Vagina (tissue), 2 donors: ENCODE data around the gene GJD4.

Source experiments
- CTCF ChIP-seq, 3 experiments: fragments of 450-650 bp in 2 of 3; fragments of 200-600 bp in 1 of 3; sonication (generic) in 1 of 3; IDR thresholded peaks; one replicate each; pipeline ENCODE4 v1.5.1; 2017 to 2019; ENCODE audit warnings: antibody characterized with exemption in 3 of 3, mild to moderate bottlenecking in 2 of 3, moderate library complexity in 2 of 3
- POLR2A ChIP-seq, 2 donors: fragments of 450-650 bp; IDR thresholded peaks; one replicate each; pipeline ENCODE4 v1.6.1; 2017; ENCODE audit warnings: antibody characterized with exemption in 2 of 2, mild to moderate bottlenecking in 2 of 2, moderate library complexity in 2 of 2

GRCh38 chr10:35585903-35586535 lies 19.1 kb upstream of the GJD4 start:
- no peak for TF ChIP-seq CTCF (IDR thresholded peaks at IDR 0.05)
- TF ChIP-seq POLR2A (IDR thresholded peaks at IDR 0.05) = no peak
